GM20000 (cell line): ENCODE data around the gene PSME3IP1.

Source experiments
- DNase-seq: peaks from one replicate; pipeline ENCODE4 v3.0.0; 2012; ENCODE audit warnings: low spot score
- CTCF ChIP-seq: IDR thresholded peaks from 2 replicates; pipeline ENCODE4 v1.5.1; 2012; ENCODE audit warnings: mild to moderate bottlenecking, control low read depth; ENCODE audit errors: extremely low read depth, missing control alignments

The PSME3IP1 gene

GRCh38 chr16:57185945-57186871 is at the start of gene PSME3IP1, which contains the start of gene RSPRY1:
TSS of gene PSME3IP1 (minus strand) at chr16:57186039. CDS start at chr16:57173854, 12,185 bp downstream.
TSS of gene RSPRY1 (plus strand) at chr16:57186329. CDS start at chr16:57204659, 18,330 bp downstream.
- no peak for TF ChIP-seq CTCF
- peak; percentile 100 for DNase-seq

- DNase-seq = no peak
- no peak for TF ChIP-seq CTCF
Measured at GRCh38 chr16:57235128-57236021, 49.5 kb upstream of the PSME3IP1 start.

- TF ChIP-seq CTCF = no peak
- DNase-seq = no peak
Measured at GRCh38 chr16:57234707-57235092, 48.9 kb upstream of the PSME3IP1 start.

- no peak for TF ChIP-seq CTCF
- no peak for DNase-seq
Measured at GRCh38 chr16:57233944-57234706, 48.3 kb upstream of the PSME3IP1 start.

- TF ChIP-seq CTCF = no peak
- DNase-seq = no peak
Measured at GRCh38 chr16:57231821-57232350, 46.0 kb upstream of the PSME3IP1 start.

GRCh38 chr16:57229079-57229478 is 43.2 kb upstream of the PSME3IP1 start:
- no peak for TF ChIP-seq CTCF
- no peak for DNase-seq
